Fibroblast of lung (primary cell): ENCODE data around the gene NUP210.

Experiments used
- EZH2 ChIP-seq: IDR thresholded peaks from 2 replicates; pipeline ENCODE4 v1.5.1; 2012; ENCODE audit warnings: low read length, control low read depth, mild to moderate bottlenecking; ENCODE audit errors: missing control alignments
- TF ChIP-seq, protein P1 (sequence below), 2 donors: IDR thresholded peaks in 1 of 2; conservative IDR thresholded peaks in 1 of 2; 1 replicate in 1 of 2; 2 replicates in 1 of 2; pipeline ENCODE4 v1.5.1; 2011 to 2012; ENCODE audit warnings: low read length in 2 of 2, control low read depth in 1 of 2, inconsistent platforms in 1 of 2, low read depth in 1 of 2, mild to moderate bottlenecking in 1 of 2

DNA sequence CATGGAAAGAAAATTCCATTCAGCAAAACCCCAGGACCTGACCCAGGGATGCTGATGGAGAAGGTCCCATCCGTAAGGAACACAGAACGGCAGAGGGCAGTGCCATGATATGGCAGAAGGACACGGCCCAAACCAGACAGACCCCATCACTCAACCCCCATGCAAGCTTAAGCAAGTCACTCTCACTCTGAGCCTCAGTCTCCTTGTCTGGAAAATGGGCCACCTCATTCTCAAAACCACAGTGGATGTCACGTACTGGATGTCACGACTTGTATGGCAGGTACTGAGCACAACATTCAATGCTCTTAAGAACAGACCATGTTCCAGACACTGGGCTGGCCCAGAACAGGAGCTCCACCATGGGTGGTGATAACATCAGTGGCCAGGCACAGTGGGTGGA, 90.4 kb downstream of the NUP210 start:
- TF ChIP-seq, protein P1, sequence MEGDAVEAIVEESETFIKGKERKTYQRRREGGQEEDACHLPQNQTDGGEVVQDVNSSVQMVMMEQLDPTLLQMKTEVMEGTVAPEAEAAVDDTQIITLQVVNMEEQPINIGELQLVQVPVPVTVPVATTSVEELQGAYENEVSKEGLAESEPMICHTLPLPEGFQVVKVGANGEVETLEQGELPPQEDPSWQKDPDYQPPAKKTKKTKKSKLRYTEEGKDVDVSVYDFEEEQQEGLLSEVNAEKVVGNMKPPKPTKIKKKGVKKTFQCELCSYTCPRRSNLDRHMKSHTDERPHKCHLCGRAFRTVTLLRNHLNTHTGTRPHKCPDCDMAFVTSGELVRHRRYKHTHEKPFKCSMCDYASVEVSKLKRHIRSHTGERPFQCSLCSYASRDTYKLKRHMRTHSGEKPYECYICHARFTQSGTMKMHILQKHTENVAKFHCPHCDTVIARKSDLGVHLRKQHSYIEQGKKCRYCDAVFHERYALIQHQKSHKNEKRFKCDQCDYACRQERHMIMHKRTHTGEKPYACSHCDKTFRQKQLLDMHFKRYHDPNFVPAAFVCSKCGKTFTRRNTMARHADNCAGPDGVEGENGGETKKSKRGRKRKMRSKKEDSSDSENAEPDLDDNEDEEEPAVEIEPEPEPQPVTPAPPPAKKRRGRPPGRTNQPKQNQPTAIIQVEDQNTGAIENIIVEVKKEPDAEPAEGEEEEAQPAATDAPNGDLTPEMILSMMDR (conservative IDR thresholded peaks at IDR 0.05 in 1 of 2, IDR thresholded peaks at IDR 0.05 in 1 of 2; ENCODE audit: low read depth in 1 of 2, low read length in 2 of 2), result no peak
- TF ChIP-seq EZH2, result no peak
